ENCODE results near the gene SPATA31D3. TPM values are rescaled to one million over a fixed set of nuclear protein-coding genes. Genes with fewer than 3 reads are reported as not detected.

Gene SPATA31D3
- total RNA-seq, 2 donors from 2014 or later, result not detected

- TF ChIP-seq CTCF (conservative IDR thresholded peaks at IDR 0.05), result no peak
- no peaks in the 10 kb centered on the region for H3K4me1 Mint-ChIP-seq
- H3K9ac ChIP-seq (ENCODE audit: extremely low read depth, low read length, poor library complexity, severe bottlenecking), result no peak overlapping the region
- H3K4me1 ChIP-seq (ENCODE audit: control insufficient read depth, insufficient read depth, low read length), result no peaks in the 10 kb centered on the region
- H3K9me3 Mint-ChIP-seq, result no peaks in the 10 kb centered on the region
- H3K4me3 Mint-ChIP-seq, result no peak overlapping the region
- H3K27ac ChIP-seq (ENCODE audit: low read depth, low read length), result no peak overlapping the region
- 89% methylated on average over 1 of the region's 1 CpG; no CpG with 5 or more reads in 1 of the 2 experiments for WGBS, 2 experiments (ENCODE audit: insufficient coverage in 1 of 2, insufficient read length in 1 of 2)
- DNase-seq, result no peak
- H3K27ac Mint-ChIP-seq, result peak overlapping the region; percentile 56
- H3K9me3 ChIP-seq (ENCODE audit: control insufficient read depth, low read length), result peaks cover 5% of the 10 kb centered on the region
- no peaks in the 10 kb centered on the region for H3K36me3 ChIP-seq (ENCODE audit: control insufficient read depth, insufficient read depth, low read length)
- no peaks in the 10 kb centered on the region for H3K36me3 Mint-ChIP-seq (ENCODE audit: low read depth)
- H3K27me3 ChIP-seq (ENCODE audit: control insufficient read depth, insufficient read depth, low read length, poor library complexity, severe bottlenecking), result no peaks in the 10 kb centered on the region
- no peak overlapping the region for H3K4me3 ChIP-seq (ENCODE audit: low read length)
- peaks cover 2% of the 10 kb centered on the region for H3K27me3 Mint-ChIP-seq (ENCODE audit: insufficient read depth)
Observed at GRCh38 chr9:81898851-81899250, 44.4 kb upstream of the SPATA31D3 start.

- Mint-ChIP-seq H3K4me1 (no peaks in the 10 kb centered on the region), H3K4me3 (no peak overlapping the region)
- WGBS, 2 experiments (ENCODE audit: insufficient coverage in 1 of 2, insufficient read length in 1 of 2), result 85 to 100% methylated on average over 1 to 2 of the region's 2 CpGs
Observed at GRCh38 chr9:81902196-81902595, 41.1 kb upstream of the SPATA31D3 start.

GRCh38 chr9:81902626-81903025 lies 40.7 kb upstream of the SPATA31D3 start:
- 97 to 100% methylated on average over 1 to 3 of the region's 3 CpGs for WGBS, 2 experiments (ENCODE audit: insufficient coverage in 1 of 2, insufficient read length in 1 of 2)
- Histone ChIP-seq H3K4me3 (ENCODE audit: low read length) (no peak overlapping the region), H3K36me3 (ENCODE audit: control insufficient read depth, insufficient read depth, low read length) (no peaks in the 10 kb centered on the region), H3K9me3 (ENCODE audit: control insufficient read depth, low read length) (peaks cover 3% of the 10 kb centered on the region), H3K4me1 (ENCODE audit: control insufficient read depth, insufficient read depth, low read length) (no peaks in the 10 kb centered on the region), H3K9ac (ENCODE audit: extremely low read depth, low read length, poor library complexity, severe bottlenecking) (no peak overlapping the region), H3K27me3 (ENCODE audit: control insufficient read depth, insufficient read depth, low read length, poor library complexity, severe bottlenecking) (no peaks in the 10 kb centered on the region), H3K27ac (ENCODE audit: low read depth, low read length) (no peak overlapping the region)
- TF ChIP-seq CTCF (conservative IDR thresholded peaks at IDR 0.05), result no peak
- DNase-seq, result no peak
- no peaks in the 10 kb centered on the region for H3K9me3 Mint-ChIP-seq
- no peaks in the 10 kb centered on the region for H3K36me3 Mint-ChIP-seq (ENCODE audit: low read depth)
- no peaks in the 10 kb centered on the region for H3K4me1 Mint-ChIP-seq
- H3K27me3 Mint-ChIP-seq (ENCODE audit: insufficient read depth), result peaks cover 2% of the 10 kb centered on the region
- H3K27ac Mint-ChIP-seq, result no peak overlapping the region
- H3K4me3 Mint-ChIP-seq, result no peak overlapping the region

More at GRCh38 chr9:81902196-81902595, 41.1 kb upstream of the SPATA31D3 start:
- TF ChIP-seq CTCF (conservative IDR thresholded peaks at IDR 0.05), result no peak
- Histone ChIP-seq H3K4me1 (ENCODE audit: control insufficient read depth, insufficient read depth, low read length) (no peaks in the 10 kb centered on the region), H3K9ac (ENCODE audit: extremely low read depth, low read length, poor library complexity, severe bottlenecking) (no peak overlapping the region), H3K27ac (ENCODE audit: low read depth, low read length) (no peak overlapping the region), H3K4me3 (ENCODE audit: low read length) (no peak overlapping the region), H3K36me3 (ENCODE audit: control insufficient read depth, insufficient read depth, low read length) (no peaks in the 10 kb centered on the region), H3K27me3 (ENCODE audit: control insufficient read depth, insufficient read depth, low read length, poor library complexity, severe bottlenecking) (no peaks in the 10 kb centered on the region), H3K9me3 (ENCODE audit: control insufficient read depth, low read length) (peaks cover 5% of the 10 kb centered on the region)
- Mint-ChIP-seq H3K27me3 (ENCODE audit: insufficient read depth) (peaks cover 2% of the 10 kb centered on the region), H3K36me3 (ENCODE audit: low read depth) (no peaks in the 10 kb centered on the region), H3K9me3 (no peaks in the 10 kb centered on the region), H3K27ac (no peak overlapping the region)
- no peak for DNase-seq

All from endodermal cell (in vitro differentiated cells).